Lung (tissue), 12 donors: ENCODE results near the gene KRTAP10-5. TPM values are rescaled to one million over a fixed set of nuclear protein-coding genes. Genes with fewer than 3 reads are reported as not detected.

Experiments used
- ATAC-seq: fragments of 200-7000 bp; cut with Tn5 transposase; one replicate; pipeline ENCODE4 v1.9.1; 2020; ENCODE audit warnings: moderate number of reproducible peaks; ENCODE audit not compliant: insufficient read depth, low FRiP score
- DNase-seq, 3 donors: peaks; one replicate each; pipeline ENCODE4 v3.0.0-alpha.2; 2013 to 2017
- H3K27ac ChIP-seq, 2 donors: one replicate each; pipeline ENCODE4 v1.5.1; 2013; ENCODE audit warnings: mild to moderate bottlenecking in 2 of 2, moderate library complexity in 2 of 2, control low read depth in 1 of 2, inconsistent platforms in 1 of 2, low read depth in 1 of 2, low read length in 1 of 2
- H3K27me3 ChIP-seq, 3 donors: one replicate each; pipeline ENCODE4 v1.5.1; 2013; ENCODE audit warnings: low read length in 2 of 3; ENCODE audit not compliant: control insufficient read depth in 3 of 3, insufficient read depth in 3 of 3
- H3K36me3 ChIP-seq, 4 donors: one replicate each; pipeline ENCODE4 v1.5.1; 2013; ENCODE audit warnings: low read length in 4 of 4, mild to moderate bottlenecking in 1 of 4, moderate library complexity in 1 of 4; ENCODE audit not compliant: control insufficient read depth in 4 of 4, insufficient read depth in 4 of 4
- H3K4me1 ChIP-seq, 5 donors: one replicate each; pipeline ENCODE4 v1.5.1; 2013; ENCODE audit warnings: low read length in 5 of 5, mild to moderate bottlenecking in 2 of 5, moderate library complexity in 1 of 5; ENCODE audit not compliant: control insufficient read depth in 5 of 5, insufficient read depth in 5 of 5
- H3K4me3 ChIP-seq: one replicate; pipeline ENCODE4 v1.5.1; 2013; ENCODE audit warnings: mild to moderate bottlenecking, control low read depth, moderate library complexity
- H3K9ac ChIP-seq, 2 donors: one replicate each; pipeline ENCODE4 v1.5.1; 2013; ENCODE audit warnings: low read length in 2 of 2, control low read depth in 1 of 2; ENCODE audit not compliant: insufficient read depth in 1 of 2
- H3K9me3 ChIP-seq, 4 donors: one replicate each; pipeline ENCODE4 v1.5.1; 2013; ENCODE audit warnings: low read length in 3 of 4, mild to moderate bottlenecking in 1 of 4, moderate library complexity in 1 of 4; ENCODE audit not compliant: control insufficient read depth in 4 of 4, insufficient read depth in 3 of 4
- CTCF ChIP-seq: IDR thresholded peaks from 2 replicates; pipeline ENCODE4 v1.5.1; 2012; ENCODE audit warnings: mild to moderate bottlenecking; ENCODE audit errors: control extremely low read depth, extremely low read depth
- WGBS, 2 donors: extraction: QIAGEN DNeasy Blood & Tissue Kit; methylation state at CpG; one replicate each; pipeline ENCODE4 v1.1.7; 2013; 5-methylcytosine and 5-hydroxymethylcytosine counted together
- polyA plus RNA-seq, 2 donors: library from polyadenylated mRNA; stranded (reverse); fragments of 200-250 nt; gene quantifications; one replicate each; pipeline ENCODE4 v1.2.1, GENCODE V29; 2013
- total RNA-seq, 2 donors: library from RNA; depleted of rRNA in 1 of 2; stranded (reverse); fragments of >200 nt in 1 of 2; gene quantifications; one replicate each; pipeline ENCODE4 v1.2.1, GENCODE V29; 2014 to 2021
- donor health status: control.
- donor health status: control.
- donor health status: Bipolar disorder and iron deficiency.
- donor health status: healthy.
- donor health status: DM: yes; HTN: yes; CAD: no.

The KRTAP10-5 gene
- total and polyA plus RNA-seq, 4 donors = not detected

GRCh38 chr21:44614161-44614631 lies 33.8 kb upstream of the KRTAP10-5 start:
- no peaks in the 10 kb centered on the region for H3K27me3 ChIP-seq
- ATAC-seq (no peak), DNase-seq (no peak)
- H3K9ac ChIP-seq = no peak overlapping the region
- no peak overlapping the region for H3K4me3 ChIP-seq
- H3K36me3 ChIP-seq = no peaks in the 10 kb centered on the region
- WGBS, 2 donors = 84 to 89% methylated on average over 17 to 20 of the region's 20 CpGs
- peaks cover 0 to 22% (median 2%) of the 10 kb centered on the region in 4 donors for H3K9me3 ChIP-seq
- no peaks in the 10 kb centered on the region for H3K4me1 ChIP-seq
- H3K27ac ChIP-seq = no peak overlapping the region
- no peak for TF ChIP-seq CTCF

GRCh38 chr21:44613386-44614155 lies 33.2 kb upstream of the KRTAP10-5 start:
- WGBS, 2 donors = 89 to 93% methylated on average over 26 of the region's 26 CpGs
- DNase-seq = no peak

GRCh38 chr21:44612669-44613229 lies 32.3 kb upstream of the KRTAP10-5 start:
- no peak for ATAC-seq
- DNase-seq = no peak
- no peak for TF ChIP-seq CTCF
- peaks cover 0 to 20% (median 3%) of the 10 kb centered on the region in 4 donors for H3K9me3 ChIP-seq
- H3K4me3 ChIP-seq = no peak overlapping the region
- H3K4me1 ChIP-seq = no peaks in the 10 kb centered on the region
- H3K27ac ChIP-seq = no peak overlapping the region
- H3K27me3 ChIP-seq = no peaks in the 10 kb centered on the region
- H3K36me3 ChIP-seq = no peaks in the 10 kb centered on the region
- WGBS, 2 donors = 84 to 90% methylated on average over 12 to 13 of the region's 13 CpGs
- H3K9ac ChIP-seq = no peak overlapping the region

More at GRCh38 chr21:44613386-44614155, 33.2 kb upstream of the KRTAP10-5 start:
- TF ChIP-seq CTCF = no peak
- no peak overlapping the region for H3K9ac ChIP-seq
- no peak overlapping the region for H3K27ac ChIP-seq
- no peak for ATAC-seq
- no peak overlapping the region for H3K4me3 ChIP-seq
- no peaks in the 10 kb centered on the region for H3K4me1 ChIP-seq
- H3K9me3 ChIP-seq = peaks cover 0 to 20% (median 3%) of the 10 kb centered on the region in 4 donors
- H3K27me3 ChIP-seq = no peaks in the 10 kb centered on the region
- no peaks in the 10 kb centered on the region for H3K36me3 ChIP-seq
